Astrocyte of the cerebellum (primary cell): ENCODE measurements around the gene TJAP1.

ENCODE experiments used
- DNase-seq: peaks from one replicate; pipeline ENCODE4 v3.0.0-alpha.2; 2011; ENCODE audit warnings: low read depth
- H3K4me3 ChIP-seq: 2 replicates; pipeline ENCODE4 v1.5.1; 2011; ENCODE audit warnings: mild to moderate bottlenecking, low read depth, low read length, moderate library complexity
- CTCF ChIP-seq: IDR thresholded peaks from 2 replicates; pipeline ENCODE4 v1.5.1; 2012; ENCODE audit warnings: low read length, low read depth, moderate library complexity, mild to moderate bottlenecking; ENCODE audit errors: missing control alignments
- in situ Hi-C: cut with HindIII; loops from 2 replicates; pipeline ENCODE4 v1.10.0; 2017; ENCODE audit warnings: low sequenced_read_pairs

The TJAP1 gene

GRCh38 chr6:43510827-43511163 is 33.4 kb downstream of the TJAP1 start:
- no peak for TF ChIP-seq CTCF
- in situ Hi-C loops = no loop called here
- H3K4me3 ChIP-seq = peak overlapping the region; percentile 50
- no peak for DNase-seq

GRCh38 chr6:43511824-43512415 is 34.5 kb downstream of the TJAP1 start:
- no peak overlapping the region for H3K4me3 ChIP-seq
- no peak for DNase-seq
- TF ChIP-seq CTCF = no peak
- in situ Hi-C loops = no loop called here

GRCh38 chr6:43515808-43516207 is 38.4 kb downstream of the TJAP1 start:
- in situ Hi-C loops = no loop called here
- DNase-seq = no peak
- TF ChIP-seq CTCF = no peak
- H3K4me3 ChIP-seq = peak overlapping the region; percentile 100

- no peak for TF ChIP-seq CTCF
- in situ Hi-C loops = no loop called here
- H3K4me3 ChIP-seq = peak overlapping the region; percentile 100
Measured at GRCh38 chr6:43516367-43516696, 39.0 kb downstream of the TJAP1 start.

GRCh38 chr6:43516697-43517504 is 39.5 kb downstream of the TJAP1 start, which contains the start of the genes POLR1C and YIPF3:
Gene POLR1C, plus strand, starts transcription at chr6:43517089. Its CDS starts 21 bp downstream, at chr6:43517110.
Gene YIPF3, minus strand, starts transcription at chr6:43516926. Its CDS starts 119 bp downstream, at chr6:43516807.
- peak; percentile 95 for DNase-seq
- in situ Hi-C loops = no loop called here

More at GRCh38 chr6:43516367-43516696, 39.0 kb downstream of the TJAP1 start:
- no peak for DNase-seq

More at GRCh38 chr6:43516697-43517504, 39.5 kb downstream of the TJAP1 start, which contains the start of the genes POLR1C and YIPF3:
- H3K4me3 ChIP-seq = peak within 1 kb of the TSS; percentile 100
- no peak for TF ChIP-seq CTCF
